Measurements from ENCODE around the gene PVALB. TPM values are rescaled to one million over a fixed set of nuclear protein-coding genes. Genes with fewer than 3 reads are reported as not detected.
"Not testable (repeated sequence)": the region's sequence is repeated elsewhere in the genome, so short reads cannot be mapped to it uniquely, and the experiment has no call there.

Gene PVALB
- total RNA-seq, 1 donor from 2014 or later: not detected

GRCh38 chr22:36755316-36755715 is 61.5 kb downstream of the PVALB start:
- Mint-ChIP-seq H3K4me3 (no peak overlapping the region), H3K27me3 (ENCODE audit: low read depth) (peaks cover 36% of the 10 kb centered on the region), H3K4me1 (no peaks in the 10 kb centered on the region), H3K36me3 (no peaks in the 10 kb centered on the region), H3K9me3 (no peaks in the 10 kb centered on the region), H3K27ac (no peak overlapping the region)
- no peak for DNase-seq (ENCODE audit: low spot score in 2 of 2, unreplicated experiment in 2 of 2)
- TF ChIP-seq, protein P1, sequence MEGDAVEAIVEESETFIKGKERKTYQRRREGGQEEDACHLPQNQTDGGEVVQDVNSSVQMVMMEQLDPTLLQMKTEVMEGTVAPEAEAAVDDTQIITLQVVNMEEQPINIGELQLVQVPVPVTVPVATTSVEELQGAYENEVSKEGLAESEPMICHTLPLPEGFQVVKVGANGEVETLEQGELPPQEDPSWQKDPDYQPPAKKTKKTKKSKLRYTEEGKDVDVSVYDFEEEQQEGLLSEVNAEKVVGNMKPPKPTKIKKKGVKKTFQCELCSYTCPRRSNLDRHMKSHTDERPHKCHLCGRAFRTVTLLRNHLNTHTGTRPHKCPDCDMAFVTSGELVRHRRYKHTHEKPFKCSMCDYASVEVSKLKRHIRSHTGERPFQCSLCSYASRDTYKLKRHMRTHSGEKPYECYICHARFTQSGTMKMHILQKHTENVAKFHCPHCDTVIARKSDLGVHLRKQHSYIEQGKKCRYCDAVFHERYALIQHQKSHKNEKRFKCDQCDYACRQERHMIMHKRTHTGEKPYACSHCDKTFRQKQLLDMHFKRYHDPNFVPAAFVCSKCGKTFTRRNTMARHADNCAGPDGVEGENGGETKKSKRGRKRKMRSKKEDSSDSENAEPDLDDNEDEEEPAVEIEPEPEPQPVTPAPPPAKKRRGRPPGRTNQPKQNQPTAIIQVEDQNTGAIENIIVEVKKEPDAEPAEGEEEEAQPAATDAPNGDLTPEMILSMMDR (IDR thresholded peaks at IDR 0.05; ENCODE audit: unreplicated experiment): no peak

- H3K27ac Mint-ChIP-seq; H3K9me3 Mint-ChIP-seq; H3K4me1 Mint-ChIP-seq; DNase-seq (ENCODE audit: low spot score in 2 of 2, unreplicated experiment in 2 of 2); H3K4me3 Mint-ChIP-seq; H3K36me3 Mint-ChIP-seq: not testable (repeated sequence)
- peaks cover 36% of the 10 kb centered on the region for H3K27me3 Mint-ChIP-seq (ENCODE audit: low read depth)
Measured at GRCh38 chr22:36754881-36755280, 62.0 kb downstream of the PVALB start.

DNA sequence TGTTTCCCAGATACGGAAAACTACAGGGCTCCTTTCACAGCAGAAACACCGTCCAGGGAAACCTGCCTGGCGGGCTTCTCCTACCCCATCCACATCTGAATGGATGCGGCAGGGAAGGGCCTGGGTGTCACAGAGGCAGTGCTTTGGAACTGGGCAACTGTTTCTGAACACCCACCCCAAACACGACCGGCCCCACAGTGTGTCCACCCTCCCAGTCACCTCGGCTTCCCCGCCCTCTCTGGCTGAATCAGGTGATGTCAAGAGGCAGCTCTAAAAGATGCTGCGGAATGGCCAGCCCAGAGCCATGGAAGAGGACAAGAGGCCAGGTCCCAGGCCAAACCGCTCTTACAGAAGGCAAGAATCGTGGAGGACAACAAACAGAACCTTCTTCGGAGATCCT is 62.9 kb downstream of the PVALB start:
- no peaks in the 10 kb centered on the region for H3K4me1 Mint-ChIP-seq
- no peak overlapping the region for H3K27ac Mint-ChIP-seq
- no peaks in the 10 kb centered on the region for H3K36me3 Mint-ChIP-seq
- no peak overlapping the region for H3K4me3 Mint-ChIP-seq
- no peaks in the 10 kb centered on the region for H3K9me3 Mint-ChIP-seq
- TF ChIP-seq, protein P1 (IDR thresholded peaks at IDR 0.05; ENCODE audit: unreplicated experiment): no peak
- no peak for DNase-seq (ENCODE audit: low spot score in 2 of 2, unreplicated experiment in 2 of 2)
- peaks cover 36% of the 10 kb centered on the region for H3K27me3 Mint-ChIP-seq (ENCODE audit: low read depth)

DNA sequence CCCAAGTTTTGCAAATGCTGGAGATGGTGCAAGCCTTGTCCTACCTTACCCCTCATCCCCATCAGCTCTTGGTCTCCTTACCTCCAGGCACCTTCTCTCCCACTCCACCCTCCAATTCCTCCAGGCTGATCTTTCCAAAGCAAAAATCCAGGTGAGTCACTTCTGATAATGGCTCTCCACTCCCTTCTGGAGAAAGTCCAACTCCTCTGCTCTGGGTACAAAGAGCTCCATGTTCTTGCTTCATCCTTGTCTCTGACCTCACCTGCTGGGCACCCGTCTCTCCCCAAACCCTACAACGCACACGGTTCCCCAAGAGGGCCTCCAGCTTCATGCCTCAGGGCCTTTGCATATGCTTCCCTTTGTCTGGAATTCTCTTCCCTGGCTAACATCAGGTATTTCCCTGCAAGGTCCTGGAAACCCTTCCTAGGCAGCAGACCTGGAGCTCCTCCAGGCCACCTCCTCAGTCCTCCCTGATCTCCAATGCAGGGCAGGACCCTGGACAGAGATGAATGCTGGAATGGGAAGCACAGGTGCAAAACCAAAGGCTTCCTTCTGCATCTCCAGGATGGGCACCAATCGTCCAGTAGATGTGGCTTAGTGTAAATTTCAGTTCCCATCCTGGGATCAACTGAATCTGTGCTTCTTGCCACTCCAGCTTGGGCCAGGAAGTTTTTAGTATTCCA is 63.6 kb downstream of the PVALB start:
- Mint-ChIP-seq H3K27ac (no peak overlapping the region), H3K4me1 (no peaks in the 10 kb centered on the region), H3K4me3 (no peak overlapping the region), H3K36me3 (no peaks in the 10 kb centered on the region), H3K27me3 (ENCODE audit: low read depth) (peaks cover 36% of the 10 kb centered on the region), H3K9me3 (no peaks in the 10 kb centered on the region)
- DNase-seq (ENCODE audit: low spot score in 2 of 2, unreplicated experiment in 2 of 2): no peak
- TF ChIP-seq, protein P1 (IDR thresholded peaks at IDR 0.05; ENCODE audit: unreplicated experiment): no peak

Other genes with a start within 250 kb of the PVALB start
- not detected in 3 replicates for gene CACNG2, start 113.3 kb downstream of the PVALB start, total RNA-seq
- gene IFT27, start 40.9 kb downstream of the PVALB start, total RNA-seq: 56.8 to 59.6 TPM (median 58.6 TPM) in 3 replicates
- gene NCF4, start 44.0 kb upstream of the PVALB start, total RNA-seq: not detected in 3 replicates
- 0.38 to 0.56 TPM (median 0.38 TPM) in 3 replicates for gene CSF2RB, start 96.6 kb upstream of the PVALB start, total RNA-seq
- gene TST, start 202.4 kb upstream of the PVALB start, total RNA-seq: 21.3 to 22.6 TPM (median 21.4 TPM) in 3 replicates
- gene MPST, start 202.7 kb upstream of the PVALB start, total RNA-seq: 55.8 to 61.5 TPM (median 60.8 TPM) in 3 replicates
- 34.9 to 42.2 TPM (median 41.0 TPM) in 3 replicates for gene KCTD17, start 234.7 kb upstream of the PVALB start, total RNA-seq

Measured in mesothelial cell of epicardium (in vitro differentiated cells).